HG02678 (cell line): ENCODE results near the gene GOLGA8A.
"Not testable (repeated sequence)": the region's sequence is repeated elsewhere in the genome, so short reads cannot be mapped to it uniquely, and the experiment has no call there.

Experiments used
- ATAC-seq: cut with Tn5 transposase; IDR thresholded peaks from one replicate; pipeline ENCODE4 v1.9.1; 2021; ENCODE audit warnings: mild to moderate bottlenecking, moderate library complexity; ENCODE audit not compliant: unreplicated experiment

Gene GOLGA8A

GRCh38 chr15:34418435-34418834 is 19.2 kb downstream of the GOLGA8A start:
- not testable (repeated sequence) for ATAC-seq

GRCh38 chr15:34409511-34409910 is 28.1 kb downstream of the GOLGA8A start:
- ATAC-seq, result not testable (repeated sequence)

GRCh38 chr15:34408973-34409372 is 28.6 kb downstream of the GOLGA8A start:
- ATAC-seq, result not testable (repeated sequence)

- peak; percentile 44 for ATAC-seq
Observed at GRCh38 chr15:34403899-34404298, 33.7 kb downstream of the GOLGA8A start.

DNA sequence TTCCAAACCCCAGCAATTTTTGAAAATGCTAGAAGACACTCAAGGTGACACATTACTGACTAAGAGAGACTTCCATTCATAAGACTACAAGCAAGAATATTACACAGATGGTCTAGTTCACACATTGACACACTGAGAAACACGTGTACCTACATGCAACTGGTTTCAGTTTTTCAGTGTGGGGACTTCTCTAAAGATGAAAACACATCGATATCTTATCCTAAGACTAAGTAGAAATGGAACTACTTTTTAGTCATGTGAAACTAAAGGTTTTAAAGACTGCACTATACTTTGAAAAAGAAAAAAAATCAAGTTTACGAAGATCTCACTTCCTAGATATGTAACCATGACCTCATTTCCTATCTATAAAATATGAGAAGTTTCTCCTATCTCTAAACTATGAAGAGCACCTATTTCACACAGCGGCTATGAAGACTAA is 34.4 kb downstream of the GOLGA8A start:
- ATAC-seq, result peak; percentile 66

DNA sequence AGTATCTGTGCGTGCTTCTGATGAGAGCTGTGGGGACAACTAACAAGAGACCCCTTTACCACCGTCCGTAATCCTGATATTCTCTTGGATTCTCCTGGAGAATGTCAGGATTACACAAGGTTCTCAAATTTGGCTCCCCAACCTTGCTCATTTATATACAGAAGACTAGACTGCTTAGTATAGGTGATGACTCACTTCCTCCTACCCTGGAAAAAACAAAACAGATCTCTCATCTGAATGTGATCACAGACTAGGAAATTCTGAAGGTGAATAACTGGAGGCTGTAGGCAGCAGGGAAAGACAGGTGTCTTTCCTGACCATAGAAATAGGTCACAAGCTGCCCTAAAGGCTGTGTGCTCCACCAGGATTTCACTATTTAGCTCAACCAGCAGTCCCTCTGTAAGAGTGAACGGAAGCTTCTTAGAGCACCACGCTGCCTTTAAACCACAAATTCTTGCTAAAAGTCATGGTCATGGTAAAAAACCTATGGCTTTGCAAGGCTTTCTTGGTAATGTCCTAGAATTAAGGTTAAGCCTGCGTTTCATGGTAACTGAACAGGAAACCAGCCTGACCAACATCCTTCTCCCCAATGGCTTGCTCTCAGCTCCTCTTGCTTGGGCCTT is 39.9 kb downstream of the GOLGA8A start:
- not testable (repeated sequence) for ATAC-seq

DNA sequence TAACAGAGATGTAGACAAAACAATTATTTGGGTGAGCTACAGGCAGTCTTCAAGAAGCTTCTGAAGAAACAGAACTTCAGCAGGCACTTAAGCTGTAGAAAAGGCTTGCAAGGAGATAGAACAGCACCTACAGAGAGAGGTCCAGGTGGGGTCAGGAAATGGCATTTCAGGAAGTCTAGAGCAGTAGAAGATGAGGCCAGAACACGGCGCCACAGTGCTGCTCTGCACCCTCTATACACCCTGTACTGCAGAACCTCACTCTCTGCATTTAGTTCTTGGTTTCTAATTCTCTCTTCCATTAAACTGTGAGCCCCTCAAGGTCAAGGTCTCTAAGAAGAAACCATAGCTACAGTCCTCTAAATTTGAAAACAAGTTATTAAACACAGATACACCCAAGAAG is 44.6 kb downstream of the GOLGA8A start:
- ATAC-seq, result not testable (repeated sequence)

DNA sequence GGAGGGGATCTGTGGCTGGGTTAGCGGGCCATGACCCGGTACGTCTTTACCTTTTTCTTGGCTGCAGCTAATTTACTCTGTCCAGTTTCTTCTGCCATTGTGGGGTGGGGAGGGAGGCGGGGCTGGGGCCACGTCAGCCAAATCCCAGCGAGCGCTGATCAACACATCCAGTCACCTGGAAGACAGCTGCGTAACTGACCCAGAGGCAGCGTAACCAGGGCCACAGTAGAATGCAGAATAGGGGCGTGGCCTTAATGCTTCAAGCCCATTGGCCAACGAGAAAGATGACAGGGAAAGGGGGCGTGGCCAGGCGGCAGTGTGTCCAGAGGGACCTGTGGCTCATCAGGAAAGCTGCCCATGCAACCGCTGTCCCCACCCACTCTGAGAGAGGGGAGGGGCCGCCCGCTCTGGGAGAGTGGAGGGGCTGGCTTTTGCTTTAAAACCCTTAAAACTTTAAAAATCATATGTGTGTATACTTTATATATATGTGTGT is 48.0 kb downstream of the GOLGA8A start:
- not testable (repeated sequence) for ATAC-seq
